ENCODE measurements around the gene WIPI1. TPM values are rescaled to one million over a fixed set of nuclear protein-coding genes. Genes with fewer than 3 reads are reported as not detected.
A peak's percentile ranks its signal among the peaks of the same experiment; 100 is the strongest.

The WIPI1 gene
- total and polyA plus RNA-seq, 9 of the 15 experiments (the other 6 are each of a cell fraction or from before 2014, with no cell fraction given): 3.7 to 23.5 (median 11.8) TPM

- peak; percentile 78 to 91 (median 80) for DNase-seq (ENCODE audit: extremely low read depth in 1 of 4, low spot score in 3 of 4)
- H3K36me3 ChIP-seq (ENCODE audit: control insufficient read depth, insufficient read depth, low read length): no peaks in the 10 kb centered on the region
- H3K4me3 ChIP-seq: no peak overlapping the region
- CTCF ChIA-PET (ENCODE audit: low intra/inter-chr PET ratio): interaction anchor here (0.6 to 1.7 kb wide), 8 partner anchors 63 to 629 kb away, joined by 3 to 5 read pairs (median 4); no protein-coding TSS in a partner anchor
- WGBS (ENCODE audit: insufficient coverage, low coverage, missing lambda C conversion rate): 34% methylated on average over 14 of the region's 15 CpGs
- no peaks in the 10 kb centered on the region for H3K9me1 ChIP-seq (ENCODE audit: control insufficient read depth, insufficient read depth, low read length)
- no peaks in the 10 kb centered on the region for H3K27me3 ChIP-seq (ENCODE audit: control insufficient read depth in 2 of 2, insufficient read depth in 2 of 2, low read length in 2 of 2)
- no peaks in the 10 kb centered on the region for H3K9me3 ChIP-seq (replicated peaks; ENCODE audit: control insufficient read depth, insufficient read depth, low read depth, low read length)
- in situ Hi-C loops (cut with MboI) (loop anchor here (10.0 to 25.0 kb wide), 2 partner anchors 288 to 500 kb away; no protein-coding TSS in a partner anchor), intact Hi-C loops (cut with micrococcal nuclease) (loop anchor here (1.0 to 5.0 kb wide), 5 partner anchors 63 to 400 kb away; no protein-coding TSS in a partner anchor)
- H2AFZ ChIP-seq (ENCODE audit: low read depth, low read length): peak overlapping the region; percentile 65
- no peak overlapping the region for H3K9ac ChIP-seq (ENCODE audit: insufficient read depth in 1 of 2, low read depth in 2 of 2, low read length in 2 of 2)
- no peaks in the 10 kb centered on the region for H4K20me1 ChIP-seq (replicated peaks; ENCODE audit: control insufficient read depth, insufficient read depth, low read length)
- POLR2A ChIA-PET: no interaction called here
- H3K27ac ChIP-seq (ENCODE audit: extremely low read depth, low read depth, low read length): no peak overlapping the region; the same call in 2 of the 3 replicates
- ATAC-seq: peak; percentile 87
- H3K4me2 ChIP-seq (ENCODE audit: insufficient read depth, low read length): 0 out of 2 replicates have a peak overlapping the region, but pooled peaks have one; percentile 42
- peak; percentile 95 for FAIRE-seq
- BruUV-seq (replicated peaks): no TSS peak
- no peaks in the 10 kb centered on the region for H3K79me2 ChIP-seq (ENCODE audit: control insufficient read depth, insufficient read depth, low read length)
- H3K4me1 ChIP-seq (replicated peaks in 1 of 2; ENCODE audit: control insufficient read depth in 2 of 2, insufficient read depth in 2 of 2, low read length in 2 of 2): peaks cover 3 to 39% of the 10 kb centered on the region in 2 experiments
- TF ChIP-seq MED1 (CRISPR knock-in tag; IDR thresholded peaks at IDR 0.05; ENCODE audit: borderline replicate concordance) (no peak), MTF1 (CRISPR knock-in tag; IDR thresholded peaks at IDR 0.05; ENCODE audit: borderline replicate concordance) (no peak), ZBTB2 (IDR thresholded peaks at IDR 0.05) (no peak), MCM5 (IDR thresholded peaks at IDR 0.05; ENCODE audit: low read depth) (no peak), ZBTB7A (IDR thresholded peaks at IDR 0.05; ENCODE audit: borderline replicate concordance, control insufficient read depth, low read depth, low read length) (no peak), CTCFL (IDR thresholded peaks at IDR 0.05; ENCODE audit: borderline replicate concordance, insufficient read depth, low read depth, low read length, poor library complexity, severe bottlenecking) (no peak), RUNX1 (IDR thresholded peaks at IDR 0.05; ENCODE audit: low read depth) (no peak), SIX5 (IDR thresholded peaks at IDR 0.05; ENCODE audit: borderline replicate concordance in 1 of 2, insufficient read depth in 1 of 2, low read depth in 1 of 2, low read length in 2 of 2) (no peak), ZNF384 (IDR thresholded peaks at IDR 0.05; ENCODE audit: low read depth, low read length) (0 out of 2 replicates have a peak, but pooled peaks have one; percentile 10), ZNF766 (CRISPR knock-in tag; conservative IDR thresholded peaks at IDR 0.05) (no peak; the same call in 1 of the 2 replicates), PHF8 (IDR thresholded peaks at IDR 0.05; ENCODE audit: borderline replicate concordance, low read length) (no peak), ZNF644 (tag; IDR thresholded peaks at IDR 0.05; ENCODE audit: low read depth) (no peak), MAX (CRISPR knock-in tag; IDR thresholded peaks at IDR 0.05) (no peak), TRIM24 (IDR thresholded peaks at IDR 0.05) (no peak), NFIC (IDR thresholded peaks at IDR 0.05) (no peak), ZNF436 (CRISPR knock-in tag; IDR thresholded peaks at IDR 0.05) (no peak)
Observed at GRCh38 chr17:68462381-68463210, 5.3 kb upstream of the WIPI1 start.

Data from K562 (cell line).